ENCODE data around the gene KRTAP4-2.
"Not testable (repeated sequence)": the region's sequence is repeated elsewhere in the genome, so short reads cannot be mapped to it uniquely, and the experiment has no call there.

KRTAP4-2 gene

GRCh38 chr17:41177727-41178271 is at the start of gene KRTAP4-2:
TSS of gene KRTAP4-2 (minus strand) at chr17:41178221. CDS start at chr17:41178164, 57 bp downstream.
- Histone ChIP-seq H3K4me3 (ENCODE audit: low read depth in 1 of 2, low read length in 2 of 2) (no peak within 1 kb of the TSS), H3K27ac (ENCODE audit: low read length) (no peak within 1 kb of the TSS), H3K27me3 (ENCODE audit: low read depth, low read length) (no peaks in the 10 kb centered on the region)

GRCh38 chr17:41226598-41227095 is 48.6 kb upstream of the KRTAP4-2 start, which contains the start of gene KRTAP9-2:
TSS of gene KRTAP9-2 (plus strand) at chr17:41226648. CDS start at chr17:41226655, 7 bp downstream.
- H3K27me3 ChIP-seq (ENCODE audit: low read depth, low read length); H3K4me3 ChIP-seq (ENCODE audit: low read depth in 1 of 2, low read length in 2 of 2); H3K36me3 ChIP-seq (ENCODE audit: control insufficient read depth in 1 of 2, insufficient read depth in 2 of 2, low read length in 2 of 2); H3K4me1 ChIP-seq (ENCODE audit: control insufficient read depth in 1 of 2, insufficient read depth in 2 of 2, low read length in 2 of 2); H3K9me3 ChIP-seq (ENCODE audit: control insufficient read depth in 1 of 2, low read length in 2 of 2); H3K27ac ChIP-seq (ENCODE audit: low read length): not testable (repeated sequence)

More at GRCh38 chr17:41177727-41178271, at the start of gene KRTAP4-2:
- Histone ChIP-seq H3K4me1 (ENCODE audit: control insufficient read depth in 1 of 2, insufficient read depth in 2 of 2, low read length in 2 of 2) (no peaks in the 10 kb centered on the region), H3K36me3 (ENCODE audit: control insufficient read depth in 1 of 2, insufficient read depth in 2 of 2, low read length in 2 of 2) (no peaks in the 10 kb centered on the region), H3K9me3 (ENCODE audit: control insufficient read depth in 1 of 2, low read length in 2 of 2) (no peaks in the 10 kb centered on the region)

- Histone ChIP-seq H3K4me1 (ENCODE audit: control insufficient read depth in 1 of 2, insufficient read depth in 2 of 2, low read length in 2 of 2) (no peaks in the 10 kb centered on the region), H3K4me3 (ENCODE audit: low read depth in 1 of 2, low read length in 2 of 2) (no peak overlapping the region), H3K27ac (ENCODE audit: low read length) (no peak overlapping the region), H3K9me3 (ENCODE audit: control insufficient read depth in 1 of 2, low read length in 2 of 2) (no peaks in the 10 kb centered on the region), H3K27me3 (ENCODE audit: low read depth, low read length) (no peaks in the 10 kb centered on the region), H3K36me3 (ENCODE audit: control insufficient read depth in 1 of 2, insufficient read depth in 2 of 2, low read length in 2 of 2) (no peaks in the 10 kb centered on the region)
Measured at GRCh38 chr17:41226051-41226450, 48.0 kb upstream of the KRTAP4-2 start.

DNA sequence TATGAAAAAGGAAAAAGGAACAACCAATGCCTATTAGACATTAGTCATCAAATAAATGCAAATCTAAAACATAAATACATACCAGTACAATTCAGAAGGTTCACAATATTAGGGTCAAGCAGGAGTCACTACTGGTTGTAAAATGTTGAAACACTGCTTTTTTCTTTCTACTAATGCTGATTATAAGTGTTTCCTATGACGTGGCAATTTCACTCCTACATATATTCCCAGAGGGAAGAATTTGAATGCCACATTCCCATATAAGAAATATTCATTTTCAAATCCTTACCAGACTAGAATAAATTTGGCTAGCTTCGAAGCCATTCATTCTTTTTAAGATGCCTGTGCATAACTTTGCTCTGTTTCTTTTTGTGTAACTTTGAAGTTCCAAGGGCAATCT is 45.8 kb upstream of the KRTAP4-2 start:
- Histone ChIP-seq H3K27me3 (ENCODE audit: low read depth, low read length) (no peaks in the 10 kb centered on the region), H3K9me3 (ENCODE audit: control insufficient read depth in 1 of 2, low read length in 2 of 2) (no peaks in the 10 kb centered on the region), H3K27ac (ENCODE audit: low read length) (no peak overlapping the region), H3K36me3 (ENCODE audit: control insufficient read depth in 1 of 2, insufficient read depth in 2 of 2, low read length in 2 of 2) (no peaks in the 10 kb centered on the region), H3K4me3 (ENCODE audit: low read depth in 1 of 2, low read length in 2 of 2) (no peak overlapping the region), H3K4me1 (ENCODE audit: control insufficient read depth in 1 of 2, insufficient read depth in 2 of 2, low read length in 2 of 2) (no peaks in the 10 kb centered on the region)

GRCh38 chr17:41215681-41216080 is 37.7 kb upstream of the KRTAP4-2 start:
- H3K36me3 ChIP-seq (ENCODE audit: control insufficient read depth in 1 of 2, insufficient read depth in 2 of 2, low read length in 2 of 2): no peaks in the 10 kb centered on the region
- H3K27me3 ChIP-seq (ENCODE audit: low read depth, low read length): no peaks in the 10 kb centered on the region
- H3K27ac ChIP-seq (ENCODE audit: low read length): no peak overlapping the region
- H3K4me1 ChIP-seq (ENCODE audit: control insufficient read depth in 1 of 2, insufficient read depth in 2 of 2, low read length in 2 of 2): no peaks in the 10 kb centered on the region
- no peak overlapping the region for H3K4me3 ChIP-seq (ENCODE audit: low read depth in 1 of 2, low read length in 2 of 2)
- H3K9me3 ChIP-seq (ENCODE audit: control insufficient read depth in 1 of 2, low read length in 2 of 2): no peaks in the 10 kb centered on the region

- no peaks in the 10 kb centered on the region for H3K27me3 ChIP-seq (ENCODE audit: low read depth, low read length)
- H3K9me3 ChIP-seq (ENCODE audit: control insufficient read depth in 1 of 2, low read length in 2 of 2): peaks cover 0 to 2% of the 10 kb centered on the region in 2 donors
- no peak overlapping the region for H3K27ac ChIP-seq (ENCODE audit: low read length)
- H3K4me3 ChIP-seq (ENCODE audit: low read depth in 1 of 2, low read length in 2 of 2): no peak overlapping the region
- no peaks in the 10 kb centered on the region for H3K36me3 ChIP-seq (ENCODE audit: control insufficient read depth in 1 of 2, insufficient read depth in 2 of 2, low read length in 2 of 2)
- no peaks in the 10 kb centered on the region for H3K4me1 ChIP-seq (ENCODE audit: control insufficient read depth in 1 of 2, insufficient read depth in 2 of 2, low read length in 2 of 2)
Measured at GRCh38 chr17:41212524-41213169, 34.6 kb upstream of the KRTAP4-2 start.

DNA sequence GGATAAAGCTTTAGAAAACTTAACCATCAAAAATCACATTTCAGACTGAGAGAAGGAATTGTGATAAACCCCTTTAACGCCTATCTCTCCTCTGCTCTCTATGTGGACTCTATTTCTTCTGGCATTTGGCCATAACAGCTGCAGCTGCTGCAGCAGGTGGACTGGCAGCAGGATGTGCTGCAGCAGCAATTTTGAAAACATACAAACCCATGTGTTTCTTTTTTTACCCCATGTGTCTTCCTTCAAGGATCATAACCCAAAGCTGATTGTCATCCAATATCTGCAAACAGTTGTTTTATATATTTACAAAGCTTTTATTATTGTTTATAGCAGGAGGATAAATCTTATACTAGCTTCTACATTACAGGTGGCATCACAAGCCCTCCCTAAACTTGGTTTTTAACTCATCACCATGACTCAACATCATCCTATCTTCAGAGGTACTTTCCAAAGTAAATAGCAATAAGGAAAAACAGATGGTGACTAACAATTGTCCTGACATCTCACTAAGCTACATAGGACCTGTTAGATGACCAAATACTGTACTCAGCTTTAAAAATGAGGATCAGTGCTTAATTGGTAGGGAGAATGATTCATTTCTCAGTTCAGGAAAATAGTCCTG is 33.9 kb upstream of the KRTAP4-2 start:
- Histone ChIP-seq H3K36me3 (ENCODE audit: control insufficient read depth in 1 of 2, insufficient read depth in 2 of 2, low read length in 2 of 2) (no peaks in the 10 kb centered on the region), H3K4me1 (ENCODE audit: control insufficient read depth in 1 of 2, insufficient read depth in 2 of 2, low read length in 2 of 2) (no peaks in the 10 kb centered on the region), H3K27me3 (ENCODE audit: low read depth, low read length) (no peaks in the 10 kb centered on the region), H3K9me3 (ENCODE audit: control insufficient read depth in 1 of 2, low read length in 2 of 2) (peaks cover 0 to 3% of the 10 kb centered on the region in 2 donors), H3K27ac (ENCODE audit: low read length) (no peak overlapping the region), H3K4me3 (ENCODE audit: low read depth in 1 of 2, low read length in 2 of 2) (no peak overlapping the region)

GRCh38 chr17:41199421-41200078 is 21.5 kb upstream of the KRTAP4-2 start:
- Histone ChIP-seq H3K4me3 (ENCODE audit: low read depth in 1 of 2, low read length in 2 of 2) (no peak overlapping the region), H3K4me1 (ENCODE audit: control insufficient read depth in 1 of 2, insufficient read depth in 2 of 2, low read length in 2 of 2) (no peaks in the 10 kb centered on the region), H3K27me3 (ENCODE audit: low read depth, low read length) (no peaks in the 10 kb centered on the region), H3K36me3 (ENCODE audit: control insufficient read depth in 1 of 2, insufficient read depth in 2 of 2, low read length in 2 of 2) (no peaks in the 10 kb centered on the region), H3K27ac (ENCODE audit: low read length) (no peak overlapping the region), H3K9me3 (ENCODE audit: control insufficient read depth in 1 of 2, low read length in 2 of 2) (no peaks in the 10 kb centered on the region)

GRCh38 chr17:41196068-41196467 is 18.0 kb upstream of the KRTAP4-2 start:
- Histone ChIP-seq H3K27me3 (ENCODE audit: low read depth, low read length) (no peaks in the 10 kb centered on the region), H3K36me3 (ENCODE audit: control insufficient read depth in 1 of 2, insufficient read depth in 2 of 2, low read length in 2 of 2) (no peaks in the 10 kb centered on the region), H3K4me3 (ENCODE audit: low read depth in 1 of 2, low read length in 2 of 2) (no peak overlapping the region), H3K9me3 (ENCODE audit: control insufficient read depth in 1 of 2, low read length in 2 of 2) (peaks cover 0 to 3% of the 10 kb centered on the region in 2 donors), H3K4me1 (ENCODE audit: control insufficient read depth in 1 of 2, insufficient read depth in 2 of 2, low read length in 2 of 2) (no peaks in the 10 kb centered on the region), H3K27ac (ENCODE audit: low read length) (no peak overlapping the region)

- peaks cover 0 to 3% of the 10 kb centered on the region in 2 donors for H3K9me3 ChIP-seq (ENCODE audit: control insufficient read depth in 1 of 2, low read length in 2 of 2)
- H3K4me1 ChIP-seq (ENCODE audit: control insufficient read depth in 1 of 2, insufficient read depth in 2 of 2, low read length in 2 of 2): no peaks in the 10 kb centered on the region
- no peak overlapping the region for H3K27ac ChIP-seq (ENCODE audit: low read length)
- no peaks in the 10 kb centered on the region for H3K27me3 ChIP-seq (ENCODE audit: low read depth, low read length)
- H3K4me3 ChIP-seq (ENCODE audit: low read depth in 1 of 2, low read length in 2 of 2): no peak overlapping the region
- no peaks in the 10 kb centered on the region for H3K36me3 ChIP-seq (ENCODE audit: control insufficient read depth in 1 of 2, insufficient read depth in 2 of 2, low read length in 2 of 2)
Measured at GRCh38 chr17:41190328-41190727, 12.3 kb upstream of the KRTAP4-2 start.

- not testable (repeated sequence) for H3K4me3 ChIP-seq (ENCODE audit: low read depth in 1 of 2, low read length in 2 of 2); H3K36me3 ChIP-seq (ENCODE audit: control insufficient read depth in 1 of 2, insufficient read depth in 2 of 2, low read length in 2 of 2); H3K9me3 ChIP-seq (ENCODE audit: control insufficient read depth in 1 of 2, low read length in 2 of 2); H3K27me3 ChIP-seq (ENCODE audit: low read depth, low read length); H3K4me1 ChIP-seq (ENCODE audit: control insufficient read depth in 1 of 2, insufficient read depth in 2 of 2, low read length in 2 of 2); H3K27ac ChIP-seq (ENCODE audit: low read length)
Measured at GRCh38 chr17:41189837-41190318, 11.9 kb upstream of the KRTAP4-2 start, which contains the start of gene KRTAP9-1. TSS of gene KRTAP9-1 (plus strand) at chr17:41189887. CDS start at chr17:41189887, 0 bp downstream.
